HG03103 (cell line): Measurements from ENCODE around the gene PIAS2.

ENCODE experiments used
- ATAC-seq: cut with Tn5 transposase; IDR thresholded peaks from one replicate; pipeline ENCODE4 v1.9.1; 2021; ENCODE audit warnings: low read depth; ENCODE audit not compliant: unreplicated experiment

PIAS2 gene

GRCh38 chr18:46770708-46771107, 146.6 kb downstream of the PIAS2 start:
- no peak for ATAC-seq

- ATAC-seq, result no peak
Observed at GRCh38 chr18:46768166-46768921, 149.0 kb downstream of the PIAS2 start.

- no peak for ATAC-seq
Observed at GRCh38 chr18:46767217-46767616, 150.1 kb downstream of the PIAS2 start.

- no peak for ATAC-seq
Observed at GRCh38 chr18:46764586-46764985, 152.7 kb downstream of the PIAS2 start.

GRCh38 chr18:46761059-46761769, 156.1 kb downstream of the PIAS2 start:
- ATAC-seq, result no peak

GRCh38 chr18:46759890-46760289, 157.4 kb downstream of the PIAS2 start:
- no peak for ATAC-seq

GRCh38 chr18:46756559-46757201, 160.6 kb downstream of the PIAS2 start, which contains the start of gene ST8SIA5:
Gene ST8SIA5, minus strand, starts transcription at chr18:46757053. Its CDS starts 545 bp downstream, at chr18:46756508.
- ATAC-seq, result no peak

- ATAC-seq, result no peak
Observed at GRCh38 chr18:46756025-46756558, 161.2 kb downstream of the PIAS2 start.

- no peak for ATAC-seq
Observed at GRCh38 chr18:46755315-46756024, 161.8 kb downstream of the PIAS2 start.

GRCh38 chr18:46754661-46755292, 162.5 kb downstream of the PIAS2 start:
- no peak for ATAC-seq

GRCh38 chr18:46754188-46754587, 163.1 kb downstream of the PIAS2 start:
- ATAC-seq, result peak; percentile 49
